Astrocyte of the spinal cord (primary cell): Measurements from ENCODE around the gene NFATC1.

Experiments used
- DNase-seq: peaks from one replicate; pipeline ENCODE4 v3.0.0; 2011; ENCODE audit warnings: low read depth, low spot score
- H3K4me3 ChIP-seq: 2 replicates; pipeline ENCODE4 v1.5.1; 2011; ENCODE audit warnings: low read depth, mild to moderate bottlenecking, low read length, moderate library complexity
- in situ Hi-C: cut with HindIII; loops from 2 replicates; pipeline ENCODE4 v1.10.0; 2017; ENCODE audit warnings: low sequenced_read_pairs
- TF ChIP-seq, protein P1 (sequence below): IDR thresholded peaks from 2 replicates; pipeline ENCODE4 v1.5.1; 2012; ENCODE audit warnings: low read depth, mild to moderate bottlenecking, low read length, inconsistent platforms

NFATC1 gene

DNA sequence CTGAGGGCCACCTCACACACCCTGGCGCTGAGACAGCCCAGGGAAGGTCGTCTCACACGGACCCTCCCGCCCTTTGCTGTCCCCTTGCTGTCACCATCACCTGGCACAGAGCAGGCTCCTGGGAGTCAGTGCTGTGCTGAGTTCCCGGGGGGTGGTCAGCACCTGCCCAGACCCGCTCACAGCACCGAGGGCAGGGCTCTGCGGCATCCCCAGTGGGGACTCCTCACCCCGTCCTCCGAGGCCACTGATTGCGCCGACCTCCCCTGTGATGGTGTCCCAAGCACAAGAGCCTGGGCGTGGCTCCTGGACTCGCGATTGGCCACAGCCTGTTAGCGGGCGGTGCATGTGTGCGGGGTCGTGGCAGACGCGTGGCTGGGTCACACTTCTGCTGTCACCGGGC, 65.9 kb downstream of the NFATC1 start:
- in situ Hi-C loops, result no loop called here
- no peak for DNase-seq
- no peak overlapping the region for H3K4me3 ChIP-seq
- TF ChIP-seq, protein P1, sequence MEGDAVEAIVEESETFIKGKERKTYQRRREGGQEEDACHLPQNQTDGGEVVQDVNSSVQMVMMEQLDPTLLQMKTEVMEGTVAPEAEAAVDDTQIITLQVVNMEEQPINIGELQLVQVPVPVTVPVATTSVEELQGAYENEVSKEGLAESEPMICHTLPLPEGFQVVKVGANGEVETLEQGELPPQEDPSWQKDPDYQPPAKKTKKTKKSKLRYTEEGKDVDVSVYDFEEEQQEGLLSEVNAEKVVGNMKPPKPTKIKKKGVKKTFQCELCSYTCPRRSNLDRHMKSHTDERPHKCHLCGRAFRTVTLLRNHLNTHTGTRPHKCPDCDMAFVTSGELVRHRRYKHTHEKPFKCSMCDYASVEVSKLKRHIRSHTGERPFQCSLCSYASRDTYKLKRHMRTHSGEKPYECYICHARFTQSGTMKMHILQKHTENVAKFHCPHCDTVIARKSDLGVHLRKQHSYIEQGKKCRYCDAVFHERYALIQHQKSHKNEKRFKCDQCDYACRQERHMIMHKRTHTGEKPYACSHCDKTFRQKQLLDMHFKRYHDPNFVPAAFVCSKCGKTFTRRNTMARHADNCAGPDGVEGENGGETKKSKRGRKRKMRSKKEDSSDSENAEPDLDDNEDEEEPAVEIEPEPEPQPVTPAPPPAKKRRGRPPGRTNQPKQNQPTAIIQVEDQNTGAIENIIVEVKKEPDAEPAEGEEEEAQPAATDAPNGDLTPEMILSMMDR, result no peak

DNA sequence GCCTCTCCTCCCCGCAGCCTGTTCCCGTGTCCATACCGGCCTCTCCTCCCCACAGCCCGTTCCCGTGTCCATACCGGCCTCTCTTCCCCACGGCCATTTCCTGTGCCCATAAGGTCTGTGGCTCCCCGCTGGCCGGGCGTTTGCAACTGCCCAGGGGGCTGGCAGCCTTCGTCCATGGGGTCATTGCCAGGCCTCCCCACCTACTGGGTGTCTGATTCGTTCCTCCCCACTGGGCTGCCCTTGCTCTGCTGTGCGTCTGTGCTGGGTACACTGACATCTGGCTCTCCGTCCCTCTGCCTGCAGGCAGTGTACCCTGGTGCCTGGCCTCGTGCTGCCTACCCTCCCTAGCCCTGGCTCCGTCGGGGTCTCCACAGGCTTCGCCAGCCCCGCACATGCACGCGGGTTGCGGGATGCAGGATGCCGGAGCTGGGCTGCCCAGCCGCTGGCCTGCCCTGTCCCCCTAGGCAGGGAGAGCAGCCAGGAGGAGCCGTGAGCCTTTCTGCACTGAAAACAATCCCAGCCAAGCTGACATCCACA, 67.8 kb downstream of the NFATC1 start:
- DNase-seq, result no peak
- no peak overlapping the region for H3K4me3 ChIP-seq
- in situ Hi-C loops, result no loop called here
- TF ChIP-seq, protein P1, result no peak

DNA sequence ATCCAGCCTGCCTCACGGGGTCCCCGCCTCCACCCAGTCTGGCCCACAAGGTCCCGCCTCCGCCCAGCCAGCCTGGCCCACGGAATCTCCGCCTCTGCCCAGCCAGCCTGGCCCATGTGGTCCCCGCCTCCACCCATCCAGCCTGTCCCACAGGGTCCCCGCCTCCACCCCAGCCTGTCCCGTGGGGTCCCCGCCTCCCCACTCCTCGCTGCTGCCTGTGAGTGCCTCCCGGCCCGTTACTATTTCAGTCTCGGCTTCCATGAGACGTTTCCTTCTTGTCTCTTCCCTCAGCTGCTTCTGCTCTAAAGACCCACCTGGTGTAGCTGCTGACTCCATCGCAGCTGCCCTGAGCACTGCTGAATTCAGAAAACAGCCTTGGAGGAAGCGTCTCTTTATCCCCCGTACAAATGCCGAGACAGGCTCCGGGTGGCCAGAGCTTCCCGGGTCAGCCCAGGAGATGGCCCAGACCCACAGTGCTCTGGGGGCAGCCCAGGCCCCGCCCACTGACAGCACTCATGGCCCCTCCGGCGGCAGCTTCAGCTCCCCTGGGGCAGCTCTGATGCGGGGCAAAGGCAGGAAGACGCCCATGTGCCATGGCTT, 69.8 kb downstream of the NFATC1 start:
- no peak overlapping the region for H3K4me3 ChIP-seq
- in situ Hi-C loops, result no loop called here
- no peak for DNase-seq
- TF ChIP-seq, protein P1, result no peak

- no peak overlapping the region for H3K4me3 ChIP-seq
- in situ Hi-C loops, result no loop called here
- no peak for DNase-seq
- TF ChIP-seq, protein P1, result no peak
These were observed 70.9 kb downstream of the NFATC1 start for GRCh38 chr18:79466591-79466990.

DNA sequence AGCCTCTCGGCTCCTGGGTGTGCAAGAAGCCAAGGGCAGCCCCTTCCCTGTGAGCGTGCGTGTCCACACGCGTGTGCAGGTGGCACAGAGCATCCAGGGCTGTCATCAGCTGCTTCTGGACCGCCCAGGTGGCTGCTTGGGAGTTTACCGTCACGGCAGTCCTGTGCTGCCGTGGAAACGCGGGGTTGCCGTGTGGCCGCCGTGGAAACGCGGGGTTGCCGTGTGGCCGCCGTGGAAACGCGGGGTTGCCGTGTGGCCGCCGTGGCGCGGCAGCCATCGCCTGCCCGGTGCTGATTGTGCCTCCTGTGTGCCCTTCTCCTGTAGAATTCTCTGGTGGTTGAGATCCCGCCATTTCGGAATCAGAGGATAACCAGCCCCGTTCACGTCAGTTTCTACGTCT, 71.4 kb downstream of the NFATC1 start:
- TF ChIP-seq, protein P1, result no peak
- no peak for DNase-seq
- in situ Hi-C loops, result no loop called here
- H3K4me3 ChIP-seq, result no peak overlapping the region

DNA sequence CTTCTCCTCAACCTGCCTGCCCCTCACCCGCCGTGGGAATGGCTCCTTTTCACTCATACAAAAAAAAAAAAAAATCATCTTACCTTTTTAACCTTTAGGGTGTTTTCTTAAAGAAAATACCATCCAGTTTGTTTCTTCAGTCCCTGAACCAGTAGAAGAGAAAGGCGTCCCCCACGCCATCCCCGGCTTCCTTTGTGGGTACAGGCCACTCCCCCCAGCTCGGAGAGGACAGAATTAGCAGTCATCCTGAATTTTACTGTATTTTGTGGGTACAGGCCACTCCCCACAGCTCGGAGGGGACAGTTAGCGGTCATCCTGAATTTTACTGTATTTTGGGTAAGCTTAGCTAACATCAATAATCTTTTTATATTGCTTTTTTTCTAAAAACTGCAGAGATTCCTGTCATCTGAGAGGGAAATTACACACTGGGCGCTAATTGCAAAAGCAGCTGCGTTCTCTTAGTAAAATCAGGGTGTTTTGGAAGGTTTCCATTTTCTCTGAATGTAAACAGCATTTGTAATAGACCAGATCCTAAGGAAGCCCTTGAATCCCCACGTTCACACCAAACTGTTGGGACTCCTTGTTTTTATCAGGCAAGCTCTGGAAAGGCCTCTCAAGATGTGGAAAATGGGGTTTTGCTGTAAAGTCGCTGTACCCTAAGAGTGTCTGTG, 72.5 kb downstream of the NFATC1 start:
- in situ Hi-C loops, result no loop called here
- no peak for DNase-seq
- TF ChIP-seq, protein P1, result no peak
- no peak overlapping the region for H3K4me3 ChIP-seq
